DOHH2 (cell line): ENCODE results near the gene FAAP100.
"Not testable (repeated sequence)": the region's sequence is repeated elsewhere in the genome, so short reads cannot be mapped to it uniquely, and the experiment has no call there.

Experiments
- H3F3A ChIP-seq: fragments of 200-600 bp; sonication (generic), shearing (Covaris generic); 2 replicates; pipeline ENCODE4 v1.6.0; 2016; ENCODE audit warnings: antibody characterized with exemption, mild to moderate bottlenecking; ENCODE audit not compliant: control insufficient read depth, insufficient read depth
- H3K27ac ChIP-seq: fragments of 200-600 bp; sonication (generic); 2 replicates; pipeline ENCODE4 v1.5.1; 2014; ENCODE audit warnings: low read depth, mild to moderate bottlenecking, low read length, moderate library complexity
- H3K27me3 ChIP-seq: fragments of 200-600 bp; sonication (generic); 2 replicates; pipeline ENCODE4 v1.6.1; 2014; ENCODE audit warnings: mild to moderate bottlenecking, low read length, mixed read lengths; ENCODE audit not compliant: control insufficient read depth
- H3K36me3 ChIP-seq: fragments of 200-600 bp; sonication (generic); 2 replicates; pipeline ENCODE4 v1.6.1; 2014; ENCODE audit warnings: mild to moderate bottlenecking, low read length, moderate library complexity, mixed read lengths; ENCODE audit not compliant: control insufficient read depth
- H3K4me1 ChIP-seq: fragments of 200-600 bp; sonication (generic); 2 replicates; pipeline ENCODE4 v1.6.1; 2014; ENCODE audit warnings: mild to moderate bottlenecking, low read length, mixed read lengths; ENCODE audit not compliant: control insufficient read depth
- H3K4me2 ChIP-seq: fragments of 200-600 bp; sonication (generic); 2 replicates; pipeline ENCODE4 v1.6.0; 2014; ENCODE audit warnings: mild to moderate bottlenecking, low read length, moderate library complexity
- H3K4me3 ChIP-seq: fragments of 200-600 bp; sonication (generic); 2 replicates; pipeline ENCODE4 v1.5.1; 2014; ENCODE audit warnings: mild to moderate bottlenecking, low read length, mixed read lengths
- H3K79me2 ChIP-seq: fragments of 200-600 bp; sonication (generic); 2 replicates; pipeline ENCODE4 v1.6.1; 2014; ENCODE audit warnings: mild to moderate bottlenecking, low read length, mixed read lengths; ENCODE audit not compliant: control insufficient read depth
- H3K9me2 ChIP-seq: fragments of 200-600 bp; sonication (generic); replicated peaks from 2 replicates; pipeline ENCODE4 v1.6.1; 2014; ENCODE audit warnings: mild to moderate bottlenecking, low read length, mixed read lengths; ENCODE audit not compliant: control insufficient read depth
- H3K9me3 ChIP-seq: fragments of 200-600 bp; sonication (generic); 2 replicates; pipeline ENCODE4 v1.6.1; 2014; ENCODE audit warnings: antibody characterized with exemption, low read length, mixed read lengths; ENCODE audit not compliant: control insufficient read depth, insufficient read depth
- H4K20me1 ChIP-seq: fragments of 200-600 bp; sonication (generic); 2 replicates; pipeline ENCODE4 v1.6.0; 2014; ENCODE audit warnings: low read depth, mild to moderate bottlenecking, antibody characterized with exemption, low read length, moderate library complexity; ENCODE audit not compliant: control insufficient read depth, insufficient read depth
- EZH2phosphoT487 ChIP-seq: fragments of 200-600 bp; sonication (generic); IDR thresholded peaks from 2 replicates; pipeline ENCODE4 v1.6.1; 2017; ENCODE audit warnings: borderline replicate concordance, mild to moderate bottlenecking, antibody characterized with exemption, low read length, moderate library complexity, mixed read lengths
- TF ChIP-seq, protein P1 (sequence below): fragments of 200-600 bp; sonication (generic); IDR thresholded peaks from one replicate; pipeline ENCODE4 v1.5.1; 2014; ENCODE audit warnings: antibody characterized with exemption, mild to moderate bottlenecking, low read depth, low read length; ENCODE audit not compliant: poor library complexity, severe bottlenecking

Gene FAAP100

DNA sequence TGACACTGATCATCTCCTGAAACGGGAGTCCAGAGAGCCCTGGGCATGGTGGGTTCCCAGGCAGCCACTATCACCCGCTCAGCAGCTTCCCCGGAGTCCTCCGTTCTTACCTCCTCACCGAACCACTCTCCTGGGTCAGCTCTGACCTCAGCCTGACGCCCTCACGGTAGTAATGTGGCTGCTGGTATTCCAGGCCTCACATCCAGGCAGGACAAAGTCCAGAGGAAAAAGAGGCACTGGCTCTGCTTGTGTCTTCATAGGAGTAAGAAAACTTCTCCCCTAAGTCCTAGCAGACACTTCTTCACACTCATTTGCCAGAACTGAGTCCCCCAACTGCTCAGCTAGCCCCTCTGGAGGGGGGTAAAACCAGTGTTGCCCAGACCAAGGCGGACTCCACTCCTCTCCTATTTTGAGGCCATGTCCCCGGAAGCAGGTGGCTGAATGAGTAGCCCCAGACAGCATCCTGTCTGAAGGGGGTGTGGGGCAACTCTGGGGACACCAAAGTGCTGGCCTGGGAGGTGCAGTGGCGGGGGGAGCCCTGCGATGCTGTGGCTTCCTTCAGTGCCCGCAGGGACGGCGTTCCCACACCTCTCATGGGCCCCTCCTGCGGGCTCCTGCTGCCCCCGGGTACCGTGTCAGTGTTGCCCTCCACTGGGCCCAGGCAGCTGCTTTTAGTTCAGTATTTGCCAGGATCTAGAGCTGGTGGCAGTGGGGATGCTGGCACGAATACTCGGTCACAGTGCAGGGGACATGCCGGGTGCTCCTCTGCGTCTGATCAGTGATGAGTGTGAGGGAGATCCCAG lies 18.6 kb downstream of the FAAP100 start:
- Histone ChIP-seq H3K9me2 (no peaks in the 10 kb centered on the region), H3K36me3 (no peaks in the 10 kb centered on the region), H3K9me3 (peaks cover 21% of the 10 kb centered on the region; the same call in 1 of the 2 replicates), H3K79me2 (no peaks in the 10 kb centered on the region), H4K20me1 (no peaks in the 10 kb centered on the region), H3K4me1 (peaks cover 8% of the 10 kb centered on the region), H3F3A (no peaks in the 10 kb centered on the region; the same call in 1 of the 2 replicates), H3K4me3 (no peak overlapping the region), H3K4me2 (no peak overlapping the region), H3K27ac (no peak overlapping the region), H3K27me3 (no peaks in the 10 kb centered on the region)
- TF ChIP-seq, protein P1, sequence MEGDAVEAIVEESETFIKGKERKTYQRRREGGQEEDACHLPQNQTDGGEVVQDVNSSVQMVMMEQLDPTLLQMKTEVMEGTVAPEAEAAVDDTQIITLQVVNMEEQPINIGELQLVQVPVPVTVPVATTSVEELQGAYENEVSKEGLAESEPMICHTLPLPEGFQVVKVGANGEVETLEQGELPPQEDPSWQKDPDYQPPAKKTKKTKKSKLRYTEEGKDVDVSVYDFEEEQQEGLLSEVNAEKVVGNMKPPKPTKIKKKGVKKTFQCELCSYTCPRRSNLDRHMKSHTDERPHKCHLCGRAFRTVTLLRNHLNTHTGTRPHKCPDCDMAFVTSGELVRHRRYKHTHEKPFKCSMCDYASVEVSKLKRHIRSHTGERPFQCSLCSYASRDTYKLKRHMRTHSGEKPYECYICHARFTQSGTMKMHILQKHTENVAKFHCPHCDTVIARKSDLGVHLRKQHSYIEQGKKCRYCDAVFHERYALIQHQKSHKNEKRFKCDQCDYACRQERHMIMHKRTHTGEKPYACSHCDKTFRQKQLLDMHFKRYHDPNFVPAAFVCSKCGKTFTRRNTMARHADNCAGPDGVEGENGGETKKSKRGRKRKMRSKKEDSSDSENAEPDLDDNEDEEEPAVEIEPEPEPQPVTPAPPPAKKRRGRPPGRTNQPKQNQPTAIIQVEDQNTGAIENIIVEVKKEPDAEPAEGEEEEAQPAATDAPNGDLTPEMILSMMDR: no peak
- no peak for TF ChIP-seq EZH2phosphoT487

DNA sequence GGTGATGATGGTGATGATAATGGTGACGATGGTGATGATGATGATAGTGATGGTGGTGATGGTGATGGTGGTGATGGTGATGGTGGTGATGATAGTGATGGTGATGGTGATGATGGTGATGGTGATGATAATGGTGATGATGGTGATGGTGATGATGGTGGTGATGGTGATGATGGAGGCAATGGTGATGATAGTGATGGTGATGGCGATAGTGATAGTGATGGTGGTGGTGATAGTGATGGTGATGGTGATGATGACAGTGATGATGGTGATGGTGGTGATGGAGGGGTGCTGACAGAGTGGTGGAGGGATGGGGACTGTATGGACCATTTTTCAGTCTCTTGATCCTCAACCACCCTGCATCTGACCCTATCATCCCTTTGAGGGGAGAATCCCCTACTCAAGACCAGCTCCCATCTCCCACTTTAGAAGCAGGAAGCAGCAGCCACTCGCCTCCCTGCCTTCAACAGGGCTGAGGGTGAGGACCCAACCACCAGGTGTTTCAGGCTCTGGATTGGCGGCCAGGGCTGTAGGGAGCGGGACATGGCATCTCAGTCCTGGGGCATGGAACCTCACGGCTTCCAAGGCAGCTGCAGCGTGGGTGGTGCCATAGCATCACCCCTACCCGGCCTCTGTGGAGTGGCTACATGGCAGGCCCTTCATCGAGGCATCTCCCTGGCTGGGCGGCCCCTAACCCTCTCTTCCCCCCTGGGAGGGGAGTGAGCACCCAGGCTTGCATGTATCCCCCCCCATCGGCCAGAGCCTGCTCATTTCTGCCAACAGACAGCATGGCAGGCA lies 19.5 kb downstream of the FAAP100 start:
- no peaks in the 10 kb centered on the region for H3K36me3 ChIP-seq
- H3K27me3 ChIP-seq: no peaks in the 10 kb centered on the region
- TF ChIP-seq, protein P1: no peak
- no peak for TF ChIP-seq EZH2phosphoT487
- H3K4me2 ChIP-seq: no peak overlapping the region
- H4K20me1 ChIP-seq: no peaks in the 10 kb centered on the region
- no peak overlapping the region for H3K27ac ChIP-seq
- H3K9me2 ChIP-seq: no peaks in the 10 kb centered on the region
- no peaks in the 10 kb centered on the region for H3K79me2 ChIP-seq
- peaks cover 8% of the 10 kb centered on the region for H3K4me1 ChIP-seq
- H3F3A ChIP-seq: no peaks in the 10 kb centered on the region
- peaks cover 21% of the 10 kb centered on the region; the same call in 1 of the 2 replicates for H3K9me3 ChIP-seq
- H3K4me3 ChIP-seq: no peak overlapping the region

DNA sequence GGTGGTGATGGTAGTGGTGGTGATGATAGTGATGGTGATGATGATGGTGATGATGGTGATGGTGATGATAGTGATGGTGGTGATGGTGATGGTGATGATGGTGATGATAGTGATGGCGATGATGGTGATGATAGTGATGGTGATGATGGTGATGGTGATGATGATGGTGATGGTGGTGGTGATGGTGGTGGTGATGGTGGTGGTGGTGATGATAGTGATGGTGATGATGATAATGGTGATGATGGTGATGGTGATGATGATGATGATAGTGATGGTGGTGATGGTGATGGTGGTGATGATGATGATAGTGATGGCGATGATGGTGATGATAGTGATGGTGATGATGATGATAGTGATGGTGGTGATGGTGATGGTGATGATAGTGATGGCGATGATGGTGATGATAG lies 20.2 kb downstream of the FAAP100 start:
- not testable (repeated sequence) for H3K27ac ChIP-seq, H3F3A ChIP-seq, H3K27me3 ChIP-seq, H3K4me1 ChIP-seq, H3K79me2 ChIP-seq, H3K9me2 ChIP-seq, H4K20me1 ChIP-seq, H3K4me3 ChIP-seq, H3K36me3 ChIP-seq, H3K4me2 ChIP-seq
- peaks cover 21% of the 10 kb centered on the region; the same call in 1 of the 2 replicates for H3K9me3 ChIP-seq

DNA sequence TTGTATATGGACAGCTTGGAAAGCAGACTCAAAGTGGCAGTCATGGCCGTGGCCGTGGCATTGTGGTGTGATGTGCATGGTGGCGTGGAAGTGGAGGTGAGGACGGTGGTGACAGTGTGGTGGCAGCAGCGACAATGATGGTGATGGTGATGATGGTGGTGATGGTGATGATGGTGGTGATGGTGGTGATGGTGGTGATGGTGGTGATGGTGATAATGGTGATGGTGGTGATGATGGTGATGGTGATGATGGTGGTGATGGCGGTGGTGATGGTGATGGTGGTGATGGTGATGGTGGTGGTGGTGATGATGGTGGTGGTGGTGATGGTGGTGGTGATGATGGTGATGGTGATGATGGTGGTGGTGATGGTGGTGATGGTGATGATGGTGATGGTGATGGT lies 21.1 kb downstream of the FAAP100 start:
- not testable (repeated sequence) for H3F3A ChIP-seq, H3K4me2 ChIP-seq, H3K36me3 ChIP-seq, H3K4me1 ChIP-seq, H3K9me2 ChIP-seq, H3K27me3 ChIP-seq, H3K4me3 ChIP-seq, H3K27ac ChIP-seq, H4K20me1 ChIP-seq, H3K79me2 ChIP-seq
- H3K9me3 ChIP-seq: peaks cover 21% of the 10 kb centered on the region; the same call in 1 of the 2 replicates
